ENCODE results near the gene AFF4. TPM values are rescaled to one million over a fixed set of nuclear protein-coding genes. Genes with fewer than 3 reads are reported as not detected.

Gene AFF4
- total and polyA plus RNA-seq, 2 experiments from 2014 or later: 31.3 to 46.3 TPM

DNA sequence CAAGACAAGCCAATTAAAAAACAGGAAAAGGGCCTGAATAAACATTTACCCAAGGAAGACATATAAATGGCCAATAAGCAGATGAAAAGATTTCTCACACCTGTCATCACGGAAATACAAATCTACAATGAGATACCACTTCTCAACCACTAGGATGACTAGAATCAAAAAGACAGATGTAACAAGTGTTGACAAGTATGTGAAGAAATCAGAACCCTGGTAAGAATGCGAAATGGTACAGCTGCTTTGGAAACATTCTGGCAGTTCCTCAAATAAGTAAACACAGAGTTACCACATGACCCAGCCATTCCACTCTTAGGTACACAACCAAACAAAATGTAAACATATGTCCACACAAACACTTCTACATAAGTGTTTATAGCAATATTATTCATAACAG is 57.5 kb downstream of the AFF4 start:
- H3K4me3 Mint-ChIP-seq: no peak overlapping the region
- Histone ChIP-seq H3K9me2 (ENCODE audit: insufficient read depth) (no peaks in the 10 kb centered on the region), H4K20me1 (replicated peaks; ENCODE audit: insufficient read depth) (0 out of 2 replicates have a peak, but pooled peaks cover 16% of the 10 kb centered on the region), H3K36me3 (ENCODE audit: insufficient read depth) (no peaks in the 10 kb centered on the region), H3K4me2 (no peak overlapping the region), H3F3A (replicated peaks; ENCODE audit: low read depth) (no peaks in the 10 kb centered on the region), H3K4me1 (ENCODE audit: insufficient read depth) (no peaks in the 10 kb centered on the region), H3K27me3 (ENCODE audit: insufficient read depth) (no peaks in the 10 kb centered on the region), H3K4me3 (no peak overlapping the region), H2AFZ (no peak overlapping the region), H3K79me2 (replicated peaks; ENCODE audit: insufficient read depth) (peaks cover 18% of the 10 kb centered on the region; the same call in 1 of the 2 replicates), H3K27ac (ENCODE audit: low read depth) (no peak overlapping the region)
- no peak for ATAC-seq
- no peak overlapping the region for H3K27ac Mint-ChIP-seq
- peaks cover 2% of the 10 kb centered on the region; the same call in 1 of the 3 replicates for H3K36me3 Mint-ChIP-seq (ENCODE audit: low read depth)
- peaks cover 2% of the 10 kb centered on the region for H3K27me3 Mint-ChIP-seq (ENCODE audit: insufficient read depth, low read depth, poor library complexity)
- DNase-seq (ENCODE audit: low spot score): peak; percentile 32
- peaks cover 8% of the 10 kb centered on the region; the same call in 2 of the 3 replicates for H3K4me1 Mint-ChIP-seq
- TF ChIP-seq POLR2AphosphoS5 (IDR thresholded peaks at IDR 0.05; ENCODE audit: low read depth) (no peak), CREB1 (CRISPR knock-in tag; IDR thresholded peaks at IDR 0.05; ENCODE audit: low read depth) (no peak), STAT1 (IDR thresholded peaks at IDR 0.05; ENCODE audit: unreplicated experiment) (no peak), NANOG (IDR thresholded peaks at IDR 0.05; ENCODE audit: borderline replicate concordance) (no peak), ZNF331 (CRISPR knock-in tag; IDR thresholded peaks at IDR 0.05; ENCODE audit: low read depth) (no peak), EZH2 (IDR thresholded peaks at IDR 0.05; ENCODE audit: low read depth, unreplicated experiment) (no peak), ZNF114 (CRISPR knock-in tag; IDR thresholded peaks at IDR 0.05) (no peak)
- TF ChIP-seq, protein P1, sequence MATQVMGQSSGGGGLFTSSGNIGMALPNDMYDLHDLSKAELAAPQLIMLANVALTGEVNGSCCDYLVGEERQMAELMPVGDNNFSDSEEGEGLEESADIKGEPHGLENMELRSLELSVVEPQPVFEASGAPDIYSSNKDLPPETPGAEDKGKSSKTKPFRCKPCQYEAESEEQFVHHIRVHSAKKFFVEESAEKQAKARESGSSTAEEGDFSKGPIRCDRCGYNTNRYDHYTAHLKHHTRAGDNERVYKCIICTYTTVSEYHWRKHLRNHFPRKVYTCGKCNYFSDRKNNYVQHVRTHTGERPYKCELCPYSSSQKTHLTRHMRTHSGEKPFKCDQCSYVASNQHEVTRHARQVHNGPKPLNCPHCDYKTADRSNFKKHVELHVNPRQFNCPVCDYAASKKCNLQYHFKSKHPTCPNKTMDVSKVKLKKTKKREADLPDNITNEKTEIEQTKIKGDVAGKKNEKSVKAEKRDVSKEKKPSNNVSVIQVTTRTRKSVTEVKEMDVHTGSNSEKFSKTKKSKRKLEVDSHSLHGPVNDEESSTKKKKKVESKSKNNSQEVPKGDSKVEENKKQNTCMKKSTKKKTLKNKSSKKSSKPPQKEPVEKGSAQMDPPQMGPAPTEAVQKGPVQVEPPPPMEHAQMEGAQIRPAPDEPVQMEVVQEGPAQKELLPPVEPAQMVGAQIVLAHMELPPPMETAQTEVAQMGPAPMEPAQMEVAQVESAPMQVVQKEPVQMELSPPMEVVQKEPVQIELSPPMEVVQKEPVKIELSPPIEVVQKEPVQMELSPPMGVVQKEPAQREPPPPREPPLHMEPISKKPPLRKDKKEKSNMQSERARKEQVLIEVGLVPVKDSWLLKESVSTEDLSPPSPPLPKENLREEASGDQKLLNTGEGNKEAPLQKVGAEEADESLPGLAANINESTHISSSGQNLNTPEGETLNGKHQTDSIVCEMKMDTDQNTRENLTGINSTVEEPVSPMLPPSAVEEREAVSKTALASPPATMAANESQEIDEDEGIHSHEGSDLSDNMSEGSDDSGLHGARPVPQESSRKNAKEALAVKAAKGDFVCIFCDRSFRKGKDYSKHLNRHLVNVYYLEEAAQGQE (IDR thresholded peaks at IDR 0.05; ENCODE audit: unreplicated experiment): no peak
- TF ChIP-seq, protein P2, sequence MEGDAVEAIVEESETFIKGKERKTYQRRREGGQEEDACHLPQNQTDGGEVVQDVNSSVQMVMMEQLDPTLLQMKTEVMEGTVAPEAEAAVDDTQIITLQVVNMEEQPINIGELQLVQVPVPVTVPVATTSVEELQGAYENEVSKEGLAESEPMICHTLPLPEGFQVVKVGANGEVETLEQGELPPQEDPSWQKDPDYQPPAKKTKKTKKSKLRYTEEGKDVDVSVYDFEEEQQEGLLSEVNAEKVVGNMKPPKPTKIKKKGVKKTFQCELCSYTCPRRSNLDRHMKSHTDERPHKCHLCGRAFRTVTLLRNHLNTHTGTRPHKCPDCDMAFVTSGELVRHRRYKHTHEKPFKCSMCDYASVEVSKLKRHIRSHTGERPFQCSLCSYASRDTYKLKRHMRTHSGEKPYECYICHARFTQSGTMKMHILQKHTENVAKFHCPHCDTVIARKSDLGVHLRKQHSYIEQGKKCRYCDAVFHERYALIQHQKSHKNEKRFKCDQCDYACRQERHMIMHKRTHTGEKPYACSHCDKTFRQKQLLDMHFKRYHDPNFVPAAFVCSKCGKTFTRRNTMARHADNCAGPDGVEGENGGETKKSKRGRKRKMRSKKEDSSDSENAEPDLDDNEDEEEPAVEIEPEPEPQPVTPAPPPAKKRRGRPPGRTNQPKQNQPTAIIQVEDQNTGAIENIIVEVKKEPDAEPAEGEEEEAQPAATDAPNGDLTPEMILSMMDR (conservative IDR thresholded peaks at IDR 0.05; ENCODE audit: low read depth in 2 of 2): no peak
- TF ChIP-seq, protein P3, sequence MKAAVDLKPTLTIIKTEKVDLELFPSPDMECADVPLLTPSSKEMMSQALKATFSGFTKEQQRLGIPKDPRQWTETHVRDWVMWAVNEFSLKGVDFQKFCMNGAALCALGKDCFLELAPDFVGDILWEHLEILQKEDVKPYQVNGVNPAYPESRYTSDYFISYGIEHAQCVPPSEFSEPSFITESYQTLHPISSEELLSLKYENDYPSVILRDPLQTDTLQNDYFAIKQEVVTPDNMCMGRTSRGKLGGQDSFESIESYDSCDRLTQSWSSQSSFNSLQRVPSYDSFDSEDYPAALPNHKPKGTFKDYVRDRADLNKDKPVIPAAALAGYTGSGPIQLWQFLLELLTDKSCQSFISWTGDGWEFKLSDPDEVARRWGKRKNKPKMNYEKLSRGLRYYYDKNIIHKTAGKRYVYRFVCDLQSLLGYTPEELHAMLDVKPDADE (IDR thresholded peaks at IDR 0.05): no peak
- TF ChIP-seq, protein P4, sequence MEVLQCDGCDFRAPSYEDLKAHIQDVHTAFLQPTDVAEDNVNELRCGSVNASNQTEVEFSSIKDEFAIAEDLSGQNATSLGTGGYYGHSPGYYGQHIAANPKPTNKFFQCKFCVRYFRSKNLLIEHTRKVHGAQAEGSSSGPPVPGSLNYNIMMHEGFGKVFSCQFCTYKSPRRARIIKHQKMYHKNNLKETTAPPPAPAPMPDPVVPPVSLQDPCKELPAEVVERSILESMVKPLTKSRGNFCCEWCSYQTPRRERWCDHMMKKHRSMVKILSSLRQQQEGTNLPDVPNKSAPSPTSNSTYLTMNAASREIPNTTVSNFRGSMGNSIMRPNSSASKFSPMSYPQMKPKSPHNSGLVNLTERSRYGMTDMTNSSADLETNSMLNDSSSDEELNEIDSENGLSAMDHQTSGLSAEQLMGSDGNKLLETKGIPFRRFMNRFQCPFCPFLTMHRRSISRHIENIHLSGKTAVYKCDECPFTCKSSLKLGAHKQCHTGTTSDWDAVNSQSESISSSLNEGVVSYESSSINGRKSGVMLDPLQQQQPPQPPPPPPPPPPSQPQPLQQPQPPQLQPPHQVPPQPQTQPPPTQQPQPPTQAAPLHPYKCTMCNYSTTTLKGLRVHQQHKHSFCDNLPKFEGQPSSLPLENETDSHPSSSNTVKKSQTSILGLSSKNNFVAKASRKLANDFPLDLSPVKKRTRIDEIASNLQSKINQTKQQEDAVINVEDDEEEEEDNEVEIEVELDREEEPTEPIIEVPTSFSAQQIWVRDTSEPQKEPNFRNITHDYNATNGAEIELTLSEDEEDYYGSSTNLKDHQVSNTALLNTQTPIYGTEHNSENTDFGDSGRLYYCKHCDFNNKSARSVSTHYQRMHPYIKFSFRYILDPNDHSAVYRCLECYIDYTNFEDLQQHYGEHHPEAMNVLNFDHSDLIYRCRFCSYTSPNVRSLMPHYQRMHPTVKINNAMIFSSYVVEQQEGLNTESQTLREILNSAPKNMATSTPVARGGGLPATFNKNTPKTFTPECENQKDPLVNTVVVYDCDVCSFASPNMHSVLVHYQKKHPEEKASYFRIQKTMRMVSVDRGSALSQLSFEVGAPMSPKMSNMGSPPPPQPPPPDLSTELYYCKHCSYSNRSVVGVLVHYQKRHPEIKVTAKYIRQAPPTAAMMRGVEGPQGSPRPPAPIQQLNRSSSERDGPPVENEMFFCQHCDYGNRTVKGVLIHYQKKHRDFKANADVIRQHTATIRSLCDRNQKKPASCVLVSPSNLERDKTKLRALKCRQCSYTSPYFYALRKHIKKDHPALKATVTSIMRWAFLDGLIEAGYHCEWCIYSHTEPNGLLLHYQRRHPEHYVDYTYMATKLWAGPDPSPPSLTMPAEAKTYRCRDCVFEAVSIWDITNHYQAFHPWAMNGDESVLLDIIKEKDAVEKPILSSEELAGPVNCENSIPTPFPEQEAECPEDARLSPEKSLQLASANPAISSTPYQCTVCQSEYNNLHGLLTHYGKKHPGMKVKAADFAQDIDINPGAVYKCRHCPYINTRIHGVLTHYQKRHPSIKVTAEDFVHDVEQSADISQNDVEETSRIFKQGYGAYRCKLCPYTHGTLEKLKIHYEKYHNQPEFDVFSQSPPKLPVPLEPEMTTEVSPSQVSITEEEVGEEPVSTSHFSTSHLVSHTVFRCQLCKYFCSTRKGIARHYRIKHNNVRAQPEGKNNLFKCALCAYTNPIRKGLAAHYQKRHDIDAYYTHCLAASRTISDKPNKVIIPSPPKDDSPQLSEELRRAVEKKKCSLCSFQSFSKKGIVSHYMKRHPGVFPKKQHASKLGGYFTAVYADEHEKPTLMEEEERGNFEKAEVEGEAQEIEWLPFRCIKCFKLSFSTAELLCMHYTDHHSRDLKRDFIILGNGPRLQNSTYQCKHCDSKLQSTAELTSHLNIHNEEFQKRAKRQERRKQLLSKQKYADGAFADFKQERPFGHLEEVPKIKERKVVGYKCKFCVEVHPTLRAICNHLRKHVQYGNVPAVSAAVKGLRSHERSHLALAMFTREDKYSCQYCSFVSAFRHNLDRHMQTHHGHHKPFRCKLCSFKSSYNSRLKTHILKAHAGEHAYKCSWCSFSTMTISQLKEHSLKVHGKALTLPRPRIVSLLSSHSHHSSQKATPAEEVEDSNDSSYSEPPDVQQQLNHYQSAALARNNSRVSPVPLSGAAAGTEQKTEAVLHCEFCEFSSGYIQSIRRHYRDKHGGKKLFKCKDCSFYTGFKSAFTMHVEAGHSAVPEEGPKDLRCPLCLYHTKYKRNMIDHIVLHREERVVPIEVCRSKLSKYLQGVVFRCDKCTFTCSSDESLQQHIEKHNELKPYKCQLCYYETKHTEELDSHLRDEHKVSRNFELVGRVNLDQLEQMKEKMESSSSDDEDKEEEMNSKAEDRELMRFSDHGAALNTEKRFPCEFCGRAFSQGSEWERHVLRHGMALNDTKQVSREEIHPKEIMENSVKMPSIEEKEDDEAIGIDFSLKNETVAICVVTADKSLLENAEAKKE (CRISPR knock-in tag; IDR thresholded peaks at IDR 0.05): no peak
- H3K9me3 Mint-ChIP-seq: no peaks in the 10 kb centered on the region

Measured in GM23338 (cell line).